Measurements from ENCODE around the gene MED26. TPM values are rescaled to one million over a fixed set of nuclear protein-coding genes. Genes with fewer than 3 reads are reported as not detected.

The MED26 gene
- total and polyA plus RNA-seq, 2 of the 8 experiments (the other 6 are each of a cell fraction or from before 2014, with no cell fraction given), result 5.3 to 10.7 TPM

DNA sequence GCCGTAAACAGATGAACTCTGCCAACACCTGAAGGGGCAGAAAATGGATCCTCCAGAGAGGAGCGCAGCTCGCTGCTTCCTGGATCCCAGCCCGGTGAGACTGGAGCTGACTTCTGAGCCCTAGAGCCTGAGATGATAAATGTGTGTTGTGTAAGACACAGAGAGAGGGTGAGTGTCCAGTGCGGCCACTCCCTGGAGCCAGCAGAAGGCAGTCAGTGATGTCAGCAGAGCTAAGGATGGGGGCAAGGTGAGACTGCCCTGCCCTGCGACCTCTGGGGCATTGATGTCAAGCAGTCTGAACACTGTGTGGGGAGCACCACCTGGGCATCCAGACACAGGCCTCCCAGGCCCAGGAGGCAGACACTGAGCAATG lies 46.0 kb downstream of the MED26 start (continued):
- TF ChIP-seq, protein P1, sequence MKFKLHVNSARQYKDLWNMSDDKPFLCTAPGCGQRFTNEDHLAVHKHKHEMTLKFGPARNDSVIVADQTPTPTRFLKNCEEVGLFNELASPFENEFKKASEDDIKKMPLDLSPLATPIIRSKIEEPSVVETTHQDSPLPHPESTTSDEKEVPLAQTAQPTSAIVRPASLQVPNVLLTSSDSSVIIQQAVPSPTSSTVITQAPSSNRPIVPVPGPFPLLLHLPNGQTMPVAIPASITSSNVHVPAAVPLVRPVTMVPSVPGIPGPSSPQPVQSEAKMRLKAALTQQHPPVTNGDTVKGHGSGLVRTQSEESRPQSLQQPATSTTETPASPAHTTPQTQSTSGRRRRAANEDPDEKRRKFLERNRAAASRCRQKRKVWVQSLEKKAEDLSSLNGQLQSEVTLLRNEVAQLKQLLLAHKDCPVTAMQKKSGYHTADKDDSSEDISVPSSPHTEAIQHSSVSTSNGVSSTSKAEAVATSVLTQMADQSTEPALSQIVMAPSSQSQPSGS (IDR thresholded peaks at IDR 0.05; ENCODE audit: low read length), result no peak
- TF ChIP-seq SP4 (IDR thresholded peaks at IDR 0.05; ENCODE audit: low read length) (no peak), SAP30 (IDR thresholded peaks at IDR 0.05; ENCODE audit: insufficient read depth, insufficient replicate concordance, low read length) (no peak)

Data from H1 (cell line).